GM19395 (cell line): ENCODE measurements around the gene PUSL1.

Source experiments
- ATAC-seq: cut with Tn5 transposase; IDR thresholded peaks from one replicate; pipeline ENCODE4 v1.9.1; 2021; ENCODE audit warnings: mild to moderate bottlenecking, moderate library complexity; ENCODE audit not compliant: unreplicated experiment

The PUSL1 gene

DNA sequence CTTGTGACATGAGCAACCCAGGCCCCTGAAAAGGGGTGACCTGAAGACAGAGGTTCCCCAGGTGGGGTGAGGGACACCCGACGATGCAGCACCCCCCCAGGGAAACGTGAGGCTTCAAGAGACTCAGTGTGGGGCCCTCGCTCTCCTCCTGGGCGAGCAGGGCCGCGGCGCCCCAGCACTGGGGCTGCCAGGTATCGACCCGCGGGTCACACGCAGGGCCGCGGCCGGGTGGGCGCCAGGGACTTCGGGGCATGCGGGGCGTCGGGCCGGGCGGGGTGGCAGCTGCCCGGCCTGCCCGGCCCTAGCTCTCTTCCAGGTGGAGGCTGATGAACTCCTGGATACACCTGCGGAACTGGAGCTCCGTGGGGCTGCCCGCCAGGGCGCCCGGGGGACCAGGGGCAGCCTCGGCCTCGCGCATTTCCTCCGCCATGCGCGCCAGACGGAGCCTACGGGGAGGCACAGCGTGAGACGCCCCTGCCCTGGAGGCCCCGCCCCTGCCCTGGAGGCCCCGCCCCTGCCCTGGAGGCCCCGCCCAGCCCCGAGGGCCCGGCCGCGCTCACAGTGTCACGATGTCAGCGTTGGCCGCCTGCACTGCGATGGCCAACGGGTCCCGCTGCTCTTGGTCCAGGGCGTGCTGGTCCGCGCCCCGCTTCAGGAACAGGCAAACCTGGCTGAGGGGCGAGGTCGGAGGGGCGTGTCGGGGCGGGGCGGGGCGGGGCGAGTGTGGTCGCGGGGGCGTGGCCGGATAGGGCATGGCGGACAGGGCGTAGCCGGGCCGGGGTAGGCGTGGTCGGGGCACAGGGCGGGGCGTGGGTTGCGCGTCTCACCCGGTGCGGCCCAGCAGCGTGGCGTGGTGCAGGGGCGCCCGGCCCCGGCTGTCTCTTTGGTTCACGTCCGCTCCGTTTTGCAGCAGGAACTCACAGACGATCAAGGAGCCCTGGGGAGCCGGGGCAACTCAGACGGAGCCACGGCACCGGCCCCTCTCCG lies 14.8 kb upstream of the PUSL1 start:
- no peak for ATAC-seq

DNA sequence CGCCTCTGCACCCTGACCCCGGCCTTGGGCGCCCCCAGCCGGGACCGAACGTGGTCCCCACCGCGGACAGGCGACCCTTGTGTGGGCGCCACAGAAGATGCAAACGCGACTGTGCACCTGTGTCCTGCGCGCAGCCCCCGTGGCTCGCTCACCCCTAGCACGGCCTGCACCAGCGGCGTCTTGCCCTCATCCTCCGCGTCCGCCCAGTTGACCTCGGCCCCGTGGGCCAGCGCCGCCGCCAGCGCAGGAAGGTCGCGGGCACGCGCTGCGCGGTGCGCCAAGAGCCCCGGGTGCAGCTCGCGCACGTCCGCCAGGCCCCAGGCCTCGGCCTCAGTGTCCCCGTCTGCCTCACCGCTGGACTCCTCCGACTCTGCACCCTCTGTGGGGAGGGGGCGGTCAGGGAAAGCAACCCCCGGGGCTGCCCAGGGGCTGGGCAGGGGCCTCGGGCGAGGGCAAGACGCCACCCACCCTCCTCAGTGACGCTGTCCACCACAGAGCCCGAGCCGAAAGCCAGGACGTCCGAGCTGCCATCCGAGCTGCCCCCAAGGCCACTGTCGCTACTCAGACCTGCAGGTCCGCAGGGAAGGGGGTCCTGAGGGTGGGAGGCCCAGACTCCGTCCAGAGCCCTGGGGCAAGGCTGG lies 14.0 kb upstream of the PUSL1 start:
- no peak for ATAC-seq

DNA sequence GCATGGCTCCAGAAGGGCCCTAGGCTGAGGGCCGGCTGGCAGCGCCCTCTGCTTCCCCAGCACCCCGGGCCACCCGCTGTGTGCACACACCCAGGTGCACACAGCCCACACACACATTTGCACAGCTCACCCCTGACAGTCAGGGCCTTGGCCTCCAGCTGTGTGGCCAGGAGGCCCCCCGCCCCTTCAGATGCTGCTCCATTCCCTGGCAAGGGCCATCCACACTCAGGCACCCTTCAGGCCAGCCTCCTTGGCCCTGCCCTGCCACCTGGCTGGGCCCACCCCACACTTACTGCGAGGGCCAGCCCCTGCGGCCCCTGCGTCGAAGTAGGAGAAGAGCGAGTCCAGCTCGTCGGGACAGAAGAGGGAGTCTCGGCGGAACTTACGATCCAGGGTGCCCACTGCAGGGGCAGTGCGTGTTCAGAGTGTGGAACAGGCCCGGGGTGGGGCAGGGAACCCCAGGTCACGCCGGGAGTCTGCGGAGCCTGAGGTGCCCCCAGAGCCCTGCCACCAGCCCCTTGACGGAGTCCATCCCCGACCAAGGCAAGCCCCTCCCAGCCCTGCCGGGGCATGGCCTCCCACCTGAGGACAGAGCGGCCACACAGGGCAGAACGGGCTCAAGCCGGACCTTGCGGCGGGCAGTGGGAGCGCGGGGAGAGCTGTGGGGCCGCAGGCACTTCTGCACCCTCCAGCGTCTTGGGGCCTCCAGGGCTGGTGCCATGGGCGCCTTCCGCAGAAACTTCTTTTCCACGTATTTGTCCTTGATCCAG lies 13.1 kb upstream of the PUSL1 start:
- no peak for ATAC-seq

GRCh38 chr1:1296070-1297061 lies 12.0 kb upstream of the PUSL1 start:
- ATAC-seq = no peak

DNA sequence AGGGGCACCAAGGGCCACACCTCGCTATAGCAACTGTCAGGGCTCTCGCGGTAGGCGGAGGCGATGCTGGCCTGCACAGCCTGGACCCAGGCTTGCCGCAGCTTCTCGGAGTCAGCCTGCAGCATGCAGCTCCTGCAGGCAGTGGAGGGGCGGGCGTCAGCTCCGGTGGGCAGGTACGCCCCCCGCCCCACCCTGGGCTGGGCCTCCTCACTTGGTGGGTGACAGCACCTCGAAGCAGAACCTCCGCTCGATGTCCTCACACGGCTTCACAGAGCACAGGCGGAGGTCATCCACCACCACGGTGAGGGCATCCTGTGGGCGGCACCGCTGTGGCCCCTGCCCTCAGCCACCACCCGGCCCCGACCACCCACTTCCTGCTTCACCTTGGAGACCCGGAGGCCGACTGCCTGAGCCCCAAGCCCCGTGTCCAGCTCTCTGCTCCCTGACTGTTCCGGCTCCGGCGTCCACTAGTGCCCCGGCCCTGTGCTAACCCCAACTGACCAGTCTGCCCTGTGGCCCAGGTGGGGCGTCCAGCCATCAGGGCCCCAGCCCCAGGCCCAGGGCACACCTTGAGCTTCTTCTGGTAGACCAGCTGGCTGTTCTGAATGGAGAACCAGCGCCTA lies 10.5 kb upstream of the PUSL1 start:
- ATAC-seq = no peak

- ATAC-seq = no peak
Measured at GRCh38 chr1:1298861-1299685, 9.3 kb upstream of the PUSL1 start.

DNA sequence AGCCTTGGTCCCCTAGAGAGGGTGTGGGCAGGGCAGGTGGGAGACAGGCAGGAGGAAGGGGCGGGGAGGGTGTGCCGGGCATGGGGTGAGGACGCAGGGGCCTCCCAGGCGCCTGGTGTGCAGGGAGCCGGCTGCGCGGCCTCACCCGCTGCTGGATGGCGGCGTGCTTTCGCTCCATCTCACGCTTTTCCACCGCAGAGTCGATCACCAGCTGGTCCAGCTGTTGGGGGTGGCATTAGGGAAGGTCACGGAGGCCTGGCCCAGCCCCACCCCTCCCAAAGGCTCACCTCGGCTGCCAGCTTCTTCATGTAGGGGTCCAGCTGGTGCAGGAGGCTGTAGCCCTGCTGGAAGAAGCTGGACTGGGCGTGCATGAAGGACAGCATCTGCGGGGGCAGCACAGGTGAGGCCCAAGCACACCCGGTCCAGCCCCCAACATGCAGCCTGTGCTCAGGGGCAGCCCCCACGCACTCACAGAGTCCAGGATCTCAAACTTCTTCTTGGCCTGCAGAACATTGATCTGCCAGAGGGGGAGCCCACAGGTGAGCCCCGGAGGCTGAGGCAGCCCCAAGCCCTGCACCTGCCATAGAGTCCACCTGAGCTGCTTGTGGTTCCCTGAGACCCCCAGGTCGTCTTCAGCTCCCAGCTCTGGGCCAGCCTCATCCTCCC lies 8.6 kb upstream of the PUSL1 start:
- no peak for ATAC-seq

DNA sequence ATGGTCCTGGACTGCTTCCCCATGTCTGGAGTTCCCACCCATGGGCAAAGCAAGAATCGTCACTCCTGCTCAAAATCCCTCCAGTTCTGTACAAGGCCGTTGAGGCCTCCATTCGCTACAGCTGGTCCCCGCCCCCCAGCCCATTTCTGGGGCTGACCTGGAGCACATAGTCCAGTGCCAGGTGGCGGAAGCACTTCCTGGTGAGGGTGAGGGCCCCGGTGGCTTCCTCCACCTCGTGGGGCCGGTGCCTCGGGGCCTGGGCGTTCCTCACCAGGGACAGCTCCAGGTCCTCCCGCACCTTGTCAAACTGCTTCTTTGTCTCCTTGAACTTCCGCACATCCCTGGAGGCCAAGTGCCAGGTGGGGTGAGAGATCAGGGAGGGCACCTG lies 8.1 kb upstream of the PUSL1 start:
- no peak for ATAC-seq

DNA sequence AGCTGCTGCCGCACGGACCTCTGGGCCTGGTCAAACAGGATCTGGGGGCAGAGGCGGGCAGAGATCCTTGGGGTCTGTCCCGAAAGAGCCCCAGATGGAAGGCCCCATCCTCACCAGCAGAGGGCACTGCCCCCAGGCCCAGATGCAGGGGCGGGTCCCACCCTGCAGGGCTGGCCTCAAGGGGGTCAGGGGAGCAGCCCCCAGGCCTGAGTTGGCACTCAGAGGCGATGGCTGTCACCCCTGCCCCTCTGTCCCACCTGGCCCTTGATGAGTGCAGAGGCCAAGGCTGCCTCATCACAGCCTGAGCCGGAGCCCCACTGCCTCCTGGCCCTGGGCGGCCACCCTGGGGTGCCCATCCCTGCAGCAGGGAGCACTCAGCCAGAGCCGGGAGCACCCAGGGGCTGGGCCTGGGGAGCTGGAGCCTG lies 6.4 kb upstream of the PUSL1 start:
- no peak for ATAC-seq

DNA sequence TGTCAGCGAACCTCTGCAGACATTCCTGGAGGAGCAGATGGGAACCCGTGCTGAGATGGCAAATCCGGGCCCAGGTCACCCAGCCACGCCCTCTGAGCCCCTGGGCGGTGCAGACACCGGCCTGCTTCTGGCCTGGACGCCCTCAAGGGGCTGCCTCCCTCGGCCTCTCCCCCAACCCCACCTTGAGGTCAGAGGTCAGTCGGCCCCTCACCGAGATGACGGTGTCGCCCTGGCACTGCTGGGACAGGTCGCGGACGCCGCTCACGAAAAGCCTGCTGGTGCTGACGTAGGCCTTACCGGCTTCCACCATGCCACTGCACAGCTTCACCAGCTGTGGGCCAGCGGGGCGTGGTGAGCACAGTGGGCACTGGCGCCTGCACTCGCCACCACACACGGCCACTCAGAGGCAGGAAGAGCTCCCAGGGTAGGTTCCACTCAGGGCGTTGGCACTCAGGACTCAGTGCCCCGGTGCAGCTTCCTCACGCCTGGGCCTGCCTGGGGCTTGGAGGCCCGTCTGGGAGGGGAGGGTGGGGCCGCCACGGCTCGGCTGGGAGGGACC lies 5.4 kb upstream of the PUSL1 start:
- no peak for ATAC-seq

DNA sequence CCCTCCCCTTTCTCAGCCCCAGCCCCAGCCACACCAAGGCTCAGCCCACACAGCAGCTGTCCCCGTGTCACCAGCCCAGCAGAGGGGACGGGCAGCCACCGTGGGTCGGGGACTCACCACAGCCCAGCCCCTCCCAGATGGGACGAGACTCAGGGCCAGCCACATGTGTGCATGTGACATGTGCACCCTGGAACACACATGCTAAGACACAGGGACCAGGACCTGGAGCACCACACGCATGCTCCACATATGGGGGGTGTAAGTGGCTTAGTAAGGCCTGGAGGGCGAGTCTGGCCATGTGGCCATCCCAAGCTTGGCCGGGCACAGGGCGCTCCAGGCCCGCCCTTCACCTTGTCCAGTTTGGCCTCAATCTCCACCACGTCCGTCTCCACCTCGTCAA lies 4.7 kb upstream of the PUSL1 start:
- ATAC-seq = no peak

GRCh38 chr1:1304331-1305299 lies 3.8 kb upstream of the PUSL1 start:
- ATAC-seq = no peak

- ATAC-seq = no peak
Measured at GRCh38 chr1:1305300-1306069, 2.9 kb upstream of the PUSL1 start.

GRCh38 chr1:1306070-1306660 lies 2.2 kb upstream of the PUSL1 start:
- no peak for ATAC-seq

DNA sequence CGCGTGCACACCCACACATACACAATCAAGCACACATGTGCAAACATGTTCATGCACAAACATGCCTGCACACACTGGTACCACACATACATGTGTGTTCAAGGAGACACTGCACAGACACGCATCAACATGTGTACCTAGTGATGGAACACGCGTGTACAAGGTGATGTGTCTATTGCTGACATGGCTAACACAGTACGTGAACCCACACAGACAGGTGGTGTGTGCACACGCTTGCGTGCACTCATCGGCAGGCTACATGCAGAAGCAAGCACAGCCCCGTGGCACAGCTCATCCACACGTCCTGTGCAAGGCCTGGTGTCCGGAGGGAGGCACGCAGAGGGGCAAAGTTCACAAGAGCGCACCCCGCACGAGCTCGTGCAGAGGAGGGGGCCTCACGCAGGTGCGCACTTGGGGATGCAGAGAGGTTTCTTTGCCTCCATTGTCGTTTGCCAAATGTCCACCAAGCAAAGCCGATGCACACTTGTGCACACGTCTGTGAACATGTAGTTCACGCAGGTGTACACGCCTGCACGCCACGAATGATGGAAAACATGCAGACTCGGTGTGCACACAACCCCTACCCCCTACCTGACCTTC lies 1.6 kb upstream of the PUSL1 start:
- ATAC-seq = no peak
